Measurements from ENCODE around the gene KCNK6.
A peak's percentile ranks its signal among the peaks of the same experiment; 100 is the strongest.

Gene KCNK6

DNA sequence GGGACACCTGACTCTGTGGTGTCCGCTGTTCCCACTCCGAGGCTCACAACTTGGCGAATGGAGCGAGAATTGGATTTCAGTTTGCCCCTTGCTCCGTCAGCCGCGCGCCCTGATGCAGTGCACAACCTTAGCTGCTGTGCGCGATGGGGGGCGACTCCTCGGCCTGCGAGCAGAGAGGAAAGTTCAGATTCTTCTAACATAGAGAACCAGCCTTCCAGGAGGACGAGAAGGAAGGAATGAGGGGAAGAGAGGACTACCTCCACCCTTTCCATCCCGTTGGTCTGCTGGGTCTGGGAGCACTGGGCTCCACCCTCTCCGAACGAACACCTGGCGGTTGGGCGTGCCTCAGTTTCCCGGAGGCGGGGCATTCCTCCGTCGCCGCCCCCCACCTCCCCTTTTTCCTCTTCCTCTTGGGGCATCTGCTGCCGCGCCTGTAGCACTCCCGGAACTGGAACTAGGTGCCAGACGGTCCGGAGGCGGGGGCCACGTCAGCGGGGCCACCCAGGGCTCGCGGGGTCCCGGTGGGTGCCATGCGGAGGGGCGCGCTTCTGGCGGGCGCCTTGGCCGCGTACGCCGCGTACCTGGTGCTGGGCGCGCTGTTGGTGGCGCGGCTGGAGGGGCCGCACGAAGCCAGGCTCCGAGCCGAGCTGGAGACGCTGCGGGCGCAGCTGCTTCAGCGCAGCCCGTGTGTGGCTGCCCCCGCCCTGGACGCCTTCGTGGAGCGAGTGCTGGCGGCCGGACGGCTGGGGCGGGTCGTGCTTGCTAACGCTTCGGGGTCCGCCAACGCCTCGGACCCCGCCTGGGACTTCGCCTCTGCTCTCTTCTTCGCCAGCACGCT is at the start of gene KCNK6:
Gene KCNK6 (plus strand): TSS at position 425 of the 838 bp plus-strand sequence. CDS start 106 bp downstream, at position 531.
- no peak for TF ChIP-seq ZNF274 (IDR thresholded peaks at IDR 0.05; ENCODE audit: low read depth, low read length)
- peak within 1 kb of the TSS; percentile 34; the same call in 1 of the 2 replicates for H3K4me3 ChIP-seq (ENCODE audit: low read length)

DNA sequence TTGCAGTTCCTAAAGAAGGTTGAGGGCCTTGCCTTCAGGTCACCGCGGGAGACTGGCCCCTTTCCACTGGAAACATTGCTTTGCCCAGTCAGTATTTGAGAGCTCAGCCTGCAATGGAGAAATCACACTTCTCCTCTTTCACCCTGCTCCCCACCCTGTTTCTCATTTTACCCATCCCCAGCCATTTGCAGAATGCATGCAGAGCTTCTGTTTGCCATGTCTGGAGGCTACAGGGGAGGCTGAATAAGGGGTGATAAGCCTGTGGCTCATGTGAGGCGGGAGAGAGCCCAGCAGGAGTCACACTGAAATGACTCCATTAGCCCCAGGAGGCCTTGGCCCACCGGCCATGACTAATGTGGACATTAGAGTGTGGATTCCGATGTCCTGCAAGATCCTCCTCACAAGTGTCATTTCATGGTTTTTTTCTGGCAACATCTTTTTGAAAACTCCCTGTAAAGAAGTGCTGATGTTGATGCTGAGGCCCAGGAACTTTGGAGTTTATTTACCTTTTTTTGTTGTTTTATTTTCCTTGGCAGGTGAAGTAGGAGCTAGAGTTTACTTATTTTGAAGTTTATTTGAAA is 49.0 kb upstream of the KCNK6 start:
- no peak overlapping the region for H3K4me3 ChIP-seq (ENCODE audit: low read length)
- no peak for TF ChIP-seq ZNF274 (IDR thresholded peaks at IDR 0.05; ENCODE audit: low read depth, low read length)

DNA sequence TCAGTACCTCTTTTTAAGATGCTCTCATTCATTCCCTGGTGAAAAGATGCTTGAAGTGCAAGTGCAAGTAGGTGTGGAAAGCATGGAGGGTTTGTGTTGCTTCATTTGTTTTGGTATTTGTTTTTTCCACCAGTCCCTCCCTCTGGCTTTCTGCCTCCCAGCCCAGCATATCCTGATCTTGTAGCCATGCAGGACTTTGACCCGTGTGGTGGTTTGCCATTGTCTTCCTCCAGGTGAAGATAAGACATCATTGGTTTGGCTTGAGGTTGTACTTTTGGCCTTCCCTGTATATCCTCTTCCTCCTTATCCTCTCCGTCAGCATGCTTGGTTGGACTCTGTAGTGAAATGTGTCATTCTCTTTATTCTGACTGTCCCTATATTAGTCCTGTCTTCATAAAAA is 46.1 kb upstream of the KCNK6 start:
- no peak overlapping the region for H3K4me3 ChIP-seq (ENCODE audit: low read length)
- no peak for TF ChIP-seq ZNF274 (IDR thresholded peaks at IDR 0.05; ENCODE audit: low read depth, low read length)

DNA sequence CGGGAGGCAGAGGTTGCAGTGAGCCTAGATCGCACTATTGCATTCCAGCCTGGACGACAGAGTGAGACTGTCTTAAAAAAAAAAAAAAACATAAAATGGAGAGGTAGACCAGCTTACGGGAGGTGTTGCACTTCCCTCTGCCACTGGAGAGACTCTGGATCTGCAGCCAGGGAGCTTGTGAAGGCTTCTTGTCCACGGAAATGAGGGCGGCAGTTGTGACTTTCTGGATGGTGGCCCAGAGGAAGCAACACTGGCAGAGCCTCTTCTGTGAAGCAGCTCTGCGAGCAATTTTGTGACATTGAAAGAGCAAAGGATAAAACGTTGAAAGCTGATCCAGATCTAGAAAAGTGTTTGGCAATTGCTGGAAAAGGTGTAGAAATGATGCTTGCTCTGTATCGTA is 44.9 kb upstream of the KCNK6 start:
- TF ChIP-seq ZNF274 (IDR thresholded peaks at IDR 0.05; ENCODE audit: low read depth, low read length): no peak
- no peak overlapping the region for H3K4me3 ChIP-seq (ENCODE audit: low read length)

DNA sequence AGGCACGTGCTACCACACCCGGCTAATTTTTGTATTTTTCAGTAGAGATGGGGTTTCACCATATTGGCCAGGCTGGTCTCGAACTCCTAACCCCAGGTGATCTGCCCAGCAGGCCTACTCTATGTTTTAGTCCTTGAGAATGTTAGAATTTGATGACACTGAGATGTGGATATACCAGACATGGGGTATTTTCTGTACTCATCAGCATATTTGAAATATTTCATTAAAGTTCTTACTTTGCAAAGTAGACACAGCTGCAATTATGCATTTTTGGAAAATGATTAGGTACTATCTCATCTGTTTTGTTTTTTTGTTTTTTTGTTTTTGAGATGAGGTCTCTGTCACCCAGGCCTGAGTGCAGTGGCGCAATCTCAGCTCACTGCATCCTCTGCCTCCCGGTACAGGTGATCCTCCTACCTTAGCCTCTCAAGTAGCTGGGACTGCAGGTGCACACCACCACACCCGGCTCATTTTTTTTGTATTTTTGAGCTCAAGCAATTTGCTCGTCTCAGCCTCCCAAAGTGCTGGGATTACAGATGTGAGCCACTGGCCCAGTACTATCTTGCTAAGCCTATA is 42.6 kb upstream of the KCNK6 start:
- TF ChIP-seq ZNF274 (IDR thresholded peaks at IDR 0.05; ENCODE audit: low read depth, low read length): no peak
- H3K4me3 ChIP-seq (ENCODE audit: low read length): no peak overlapping the region

DNA sequence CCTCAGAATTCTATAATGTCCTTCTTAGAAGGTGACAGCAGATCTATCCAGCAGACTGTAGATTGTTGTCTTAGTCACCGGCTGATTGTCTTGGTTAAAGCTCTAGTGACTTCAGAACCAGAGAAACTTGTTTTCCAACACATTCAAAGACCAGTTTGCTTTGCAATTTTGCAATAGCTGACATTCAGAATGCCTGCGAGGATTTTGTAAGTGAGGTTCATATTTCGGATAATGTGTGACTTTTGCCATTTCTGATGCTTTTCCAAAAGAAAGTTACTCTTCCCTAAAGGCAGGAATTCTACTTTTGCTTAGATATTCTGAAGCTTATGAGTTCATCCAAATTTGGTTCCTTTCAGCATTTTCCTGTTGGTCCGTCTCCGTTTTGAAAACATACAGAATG is 42.1 kb upstream of the KCNK6 start:
- no peak overlapping the region for H3K4me3 ChIP-seq (ENCODE audit: low read length)
- no peak for TF ChIP-seq ZNF274 (IDR thresholded peaks at IDR 0.05; ENCODE audit: low read depth, low read length)

DNA sequence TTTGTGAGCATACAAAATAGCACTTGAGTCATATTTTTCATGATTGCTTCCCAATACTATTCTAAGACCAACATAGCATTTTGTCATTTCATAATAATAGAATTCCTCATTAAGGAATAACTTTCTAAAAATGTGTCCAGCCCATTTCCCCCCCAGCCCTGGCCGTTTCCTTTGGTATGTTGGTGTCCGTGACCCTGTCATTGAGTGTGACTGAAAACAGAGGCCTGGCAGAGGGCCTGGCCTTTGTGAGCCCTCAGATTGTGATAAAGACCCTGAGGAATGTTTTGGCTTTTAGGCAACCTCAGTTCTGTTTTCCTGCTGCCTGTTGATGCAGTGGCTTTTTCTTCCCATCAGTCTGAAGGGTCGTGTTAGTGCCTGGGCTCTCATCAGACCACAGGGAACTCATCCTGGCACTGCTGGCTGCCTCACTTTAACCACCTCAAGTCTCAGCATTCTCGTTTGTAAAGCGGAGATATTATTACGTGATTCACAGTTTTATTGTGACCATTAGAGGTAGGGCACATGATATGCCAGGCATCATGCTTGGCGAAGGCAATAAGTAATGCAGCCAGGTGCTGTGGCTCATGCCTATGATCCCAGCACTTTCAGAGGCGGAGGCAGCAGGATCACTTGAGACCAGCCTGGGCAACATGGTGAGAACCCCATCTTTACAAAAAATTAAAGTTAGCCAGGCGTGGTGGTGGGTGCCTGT is 41.5 kb upstream of the KCNK6 start:
- TF ChIP-seq ZNF274 (IDR thresholded peaks at IDR 0.05; ENCODE audit: low read depth, low read length): no peak
- no peak overlapping the region for H3K4me3 ChIP-seq (ENCODE audit: low read length)

DNA sequence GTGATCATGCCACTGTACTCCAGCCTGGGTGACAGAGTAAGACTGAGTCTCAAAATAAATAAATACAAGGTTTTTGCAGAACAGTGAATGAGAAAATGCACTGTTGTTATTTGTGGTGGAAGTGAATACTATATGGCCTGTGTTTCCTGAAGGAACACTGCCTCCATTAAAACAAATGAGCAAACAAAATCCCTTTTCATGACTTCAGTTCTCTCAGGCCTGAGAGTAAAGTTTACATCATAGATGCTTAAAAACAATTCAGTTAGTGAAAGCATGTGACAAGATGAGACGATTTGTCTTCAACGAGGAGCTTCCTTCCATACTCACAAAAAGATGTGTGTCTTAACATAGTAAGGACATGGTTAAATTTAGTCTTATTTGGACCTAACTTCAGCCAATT is 40.9 kb upstream of the KCNK6 start:
- no peak overlapping the region for H3K4me3 ChIP-seq (ENCODE audit: low read length)
- TF ChIP-seq ZNF274 (IDR thresholded peaks at IDR 0.05; ENCODE audit: low read depth, low read length): no peak

DNA sequence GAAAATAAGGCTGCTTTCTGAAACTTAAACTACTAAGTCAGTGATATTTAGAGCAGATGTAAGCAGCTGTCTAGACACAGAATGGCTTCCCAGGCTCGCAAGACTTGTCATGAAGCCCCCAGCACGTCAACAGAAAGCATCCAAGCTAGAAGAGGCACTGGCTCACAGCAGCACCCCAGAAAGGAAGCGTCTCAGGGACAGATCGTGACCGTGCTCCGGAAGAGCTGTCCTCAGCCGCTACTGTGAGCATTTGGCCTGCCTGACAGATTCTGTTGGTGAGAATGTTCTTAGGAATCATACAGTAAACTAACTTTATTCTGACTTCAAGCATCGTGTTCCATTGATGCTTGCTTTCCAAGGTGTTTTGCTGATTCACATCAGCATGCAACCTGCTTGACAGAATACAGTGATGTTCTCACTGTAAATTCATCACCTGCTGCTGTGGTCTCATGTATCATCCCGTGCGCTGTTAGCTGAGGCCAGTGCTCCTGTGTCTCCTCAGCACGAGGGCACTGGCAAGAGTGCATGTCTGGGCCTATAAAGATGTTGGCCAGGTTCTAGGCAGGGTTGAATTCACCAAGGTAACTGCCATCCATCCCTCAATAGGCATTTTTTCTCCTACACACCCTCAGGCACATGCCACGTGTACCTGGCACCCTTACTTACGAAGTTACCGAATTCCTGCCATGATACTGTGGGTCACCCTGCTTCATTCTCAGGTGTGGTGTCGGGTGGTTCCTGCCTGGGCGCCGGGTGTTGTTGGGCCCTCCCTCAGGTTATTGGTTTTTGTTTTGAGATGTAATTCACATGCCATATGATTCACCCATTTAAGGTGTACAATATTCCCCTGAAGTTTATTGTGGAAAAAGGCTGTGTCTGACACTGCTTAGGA is 39.4 kb upstream of the KCNK6 start:
- no peak overlapping the region for H3K4me3 ChIP-seq (ENCODE audit: low read length)
- TF ChIP-seq ZNF274 (IDR thresholded peaks at IDR 0.05; ENCODE audit: low read depth, low read length): no peak

DNA sequence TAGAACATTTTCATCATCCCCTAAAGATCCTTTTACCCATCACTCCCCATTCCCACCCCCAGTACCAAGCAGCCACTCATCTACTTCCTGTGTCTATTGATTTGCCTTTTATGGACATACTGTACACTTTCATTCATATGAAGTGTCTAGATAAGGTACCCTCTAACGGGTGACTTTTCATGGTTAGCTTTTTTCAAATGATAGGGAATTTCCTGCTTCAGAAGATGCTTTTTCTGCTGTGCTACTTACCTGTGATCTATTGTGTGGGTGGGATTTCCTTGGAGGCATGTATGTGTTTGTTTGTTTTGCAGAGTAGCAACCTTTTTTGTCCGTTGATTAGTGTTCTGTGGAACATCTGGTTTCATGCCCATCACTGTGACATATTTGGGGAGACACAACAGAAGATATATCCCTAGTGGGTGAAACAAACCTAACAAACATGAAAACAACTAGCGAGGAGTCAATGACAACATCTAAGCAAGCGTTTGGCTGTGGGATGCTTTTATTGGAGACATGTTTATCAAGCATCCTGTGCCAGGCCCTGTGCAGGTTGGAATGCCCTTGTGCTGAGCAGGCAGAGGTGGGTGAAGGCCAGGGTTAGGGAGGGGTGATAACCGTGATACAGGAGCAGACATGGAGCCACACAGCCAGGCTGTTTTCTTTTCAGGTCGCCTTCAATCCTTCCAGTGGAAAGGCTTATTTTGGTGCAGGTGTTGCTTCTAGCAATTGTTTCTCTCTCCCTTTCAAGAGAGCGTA is 37.7 kb upstream of the KCNK6 start:
- no peak for TF ChIP-seq ZNF274 (IDR thresholded peaks at IDR 0.05; ENCODE audit: low read depth, low read length)
- no peak overlapping the region for H3K4me3 ChIP-seq (ENCODE audit: low read length)

DNA sequence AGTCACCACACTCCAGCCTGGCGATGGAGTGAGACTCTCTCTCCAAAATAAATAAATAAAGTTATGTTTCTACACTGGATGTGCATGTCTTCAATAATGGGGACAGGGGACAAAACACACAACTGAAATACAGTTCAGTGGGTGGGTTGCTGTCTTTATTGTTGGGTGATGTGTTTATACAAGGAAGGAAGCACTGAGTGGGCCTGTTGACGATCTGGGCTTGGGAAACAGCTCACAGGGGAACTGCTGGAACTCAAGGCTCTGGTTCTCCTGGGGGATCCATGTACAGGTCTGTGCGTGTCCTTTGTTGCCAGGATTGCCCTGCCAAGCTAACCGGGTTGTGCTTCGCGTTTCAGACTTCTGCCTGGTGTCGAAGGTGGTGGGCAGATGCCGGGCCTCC is 36.4 kb upstream of the KCNK6 start:
- no peak overlapping the region for H3K4me3 ChIP-seq (ENCODE audit: low read length)
- no peak for TF ChIP-seq ZNF274 (IDR thresholded peaks at IDR 0.05; ENCODE audit: low read depth, low read length)

DNA sequence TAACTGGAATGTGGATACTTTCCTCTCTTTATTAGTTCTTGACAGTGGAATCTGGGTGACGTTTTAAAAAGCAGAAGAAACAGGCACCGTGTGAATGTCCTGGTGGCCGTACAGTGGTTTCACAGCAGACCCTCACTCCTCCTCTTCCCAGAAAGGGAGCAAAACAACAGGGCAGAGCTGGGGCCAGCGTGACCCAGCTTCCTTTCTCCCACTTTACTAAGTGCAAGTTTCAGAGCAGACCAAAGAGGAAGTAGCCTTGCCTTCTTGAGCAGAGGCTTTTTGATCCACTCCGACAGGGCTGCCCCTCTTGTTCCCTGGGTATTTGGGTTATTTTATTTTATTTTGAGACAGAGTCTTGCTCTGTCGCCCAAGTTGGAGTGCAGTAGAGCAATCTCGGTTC is 35.2 kb upstream of the KCNK6 start:
- TF ChIP-seq ZNF274 (IDR thresholded peaks at IDR 0.05; ENCODE audit: low read depth, low read length): no peak

DNA sequence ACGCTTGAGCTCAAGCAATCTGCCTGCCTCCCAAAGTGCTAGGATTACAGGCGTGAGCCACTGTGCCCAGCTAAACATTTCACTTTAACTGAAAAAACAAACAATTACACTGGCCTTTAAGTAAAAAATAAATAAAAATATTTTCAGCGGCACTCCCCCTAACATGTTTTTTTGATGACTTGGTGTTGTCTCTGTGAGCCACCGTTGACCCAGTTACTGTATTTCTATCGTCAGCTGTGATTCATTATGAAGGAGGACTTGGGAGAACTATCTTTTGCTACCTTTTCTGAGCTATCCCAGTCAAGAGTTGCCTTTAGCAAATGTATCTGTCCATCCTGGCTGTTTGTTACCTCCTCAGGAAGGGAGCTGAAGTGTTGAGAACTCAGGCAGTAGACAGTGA is 34.1 kb upstream of the KCNK6 start:
- no peak for TF ChIP-seq ZNF274 (IDR thresholded peaks at IDR 0.05; ENCODE audit: low read depth, low read length)
- no peak overlapping the region for H3K4me3 ChIP-seq (ENCODE audit: low read length)

More for the DNA sequence above, 35.2 kb upstream of the KCNK6 start:
- H3K4me3 ChIP-seq (ENCODE audit: low read length): no peak overlapping the region

All from GM08714 (cell line).